HepG2 (cell line): ENCODE results near the gene HIVEP2. TPM values are rescaled to one million over a fixed set of nuclear protein-coding genes. Genes with fewer than 3 reads are reported as not detected.

Experiments
- CBX2 ChIP-seq, 2 experiments: fragments of 200-600 bp in 1 of 2; sonication (generic); formaldehyde crosslinking in 1 of 2; IDR thresholded peaks; 2 replicates each; pipeline versions ENCODE4 v1.7.0 to v1.8.1; 2018 to 2022; ENCODE audit warnings: low read depth in 2 of 2, low read length in 1 of 2, mild to moderate bottlenecking in 1 of 2, missing genetic modification reagents in 1 of 2
- CERS6 ChIP-seq: sonication (generic); formaldehyde crosslinking; IDR thresholded peaks from 2 replicates; pipeline ENCODE4 v1.5.0; 2020; ENCODE audit warnings: missing genetic modification reagents
- CHCHD3 ChIP-seq: sonication (generic); formaldehyde crosslinking; IDR thresholded peaks from 2 replicates; pipeline ENCODE4 v1.8.0; 2022; ENCODE audit warnings: mild to moderate bottlenecking, missing genetic modification reagents, moderate library complexity
- HMG20A ChIP-seq: IDR thresholded peaks from 2 replicates; pipeline ENCODE4 v1.6.1; 2016; ENCODE audit warnings: borderline replicate concordance
- MEIS1 ChIP-seq: sonication (generic); formaldehyde crosslinking; IDR thresholded peaks from 2 replicates; pipeline ENCODE4 v1.9.0; 2021; ENCODE audit warnings: mild to moderate bottlenecking, missing genetic modification reagents, moderate library complexity, borderline replicate concordance
- MTF1 ChIP-seq: sonication (generic); formaldehyde crosslinking; IDR thresholded peaks from 2 replicates; pipeline ENCODE4 v1.5.0; 2020; ENCODE audit warnings: missing genetic modification reagents
- RFXANK ChIP-seq: IDR thresholded peaks from 2 replicates; pipeline ENCODE4 v1.6.1; 2016
- SMARCC2 ChIP-seq: fragments of 450-650 bp; IDR thresholded peaks from 2 replicates; pipeline ENCODE4 v1.6.1; 2017; ENCODE audit warnings: antibody characterized with exemption, mild to moderate bottlenecking
- TBX3 ChIP-seq: fragments of 450-650 bp; IDR thresholded peaks from 2 replicates; pipeline ENCODE4 v1.6.1; 2017; ENCODE audit warnings: antibody characterized with exemption, mild to moderate bottlenecking, inconsistent platforms, borderline replicate concordance
- ZBTB21 ChIP-seq: sonication (generic); formaldehyde crosslinking; IDR thresholded peaks from 2 replicates; pipeline ENCODE4 v1.4.0; 2020; ENCODE audit warnings: missing genetic modification reagents
- ZNF407 ChIP-seq: sonication (generic); formaldehyde crosslinking; IDR thresholded peaks from one replicate; pipeline ENCODE4 v1.5.1; 2020; ENCODE audit warnings: mild to moderate bottlenecking, missing genetic modification reagents; ENCODE audit errors: not compliant biosample characterization
- ZNF598 ChIP-seq: sonication (generic); formaldehyde crosslinking; IDR thresholded peaks from 2 replicates; pipeline ENCODE4 v1.5.1; 2020; ENCODE audit warnings: mild to moderate bottlenecking, missing genetic modification reagents, borderline replicate concordance
- ZNF607 ChIP-seq: sonication (generic); formaldehyde crosslinking; IDR thresholded peaks from 2 replicates; pipeline ENCODE4 v1.5.1; 2020; ENCODE audit warnings: missing genetic modification reagents, mild to moderate bottlenecking, borderline replicate concordance
- ZNF616 ChIP-seq: sonication (generic); formaldehyde crosslinking; IDR thresholded peaks from 2 replicates; pipeline ENCODE4 v1.5.0; 2020; ENCODE audit warnings: low read depth, mild to moderate bottlenecking, missing genetic modification reagents
- ZNF839 ChIP-seq: sonication (generic); formaldehyde crosslinking; IDR thresholded peaks from 2 replicates; pipeline ENCODE4 v1.4.0; 2020; ENCODE audit warnings: missing genetic modification reagents, mild to moderate bottlenecking, borderline replicate concordance
- polyA plus RNA-seq, 8 experiments: library from polyadenylated mRNA; depleted of rRNA in 3 of 8; stranded (reverse) in 7 of 8; unstranded in 1 of 8; fragments of >200 nt; fragmentation: Illumina TruSeq in 4 of 8; extraction: Trizol in 4 of 8; gene quantifications; 2 replicates each; pipeline versions ENCODE4 v1.2.1 to v1.2.3, GENCODE V29; 2011 to 2016; ENCODE audit warnings: low read depth in 4 of 8, missing spikeins in 1 of 8, mixed read lengths in 1 of 8; ENCODE audit not compliant: insufficient read depth in 1 of 8
- total RNA-seq, 5 experiments: library from RNA; depleted of rRNA; stranded (reverse); fragments of >200 nt; fragmentation: Illumina TruSeq; extraction: Trizol; gene quantifications; 2 replicates each; pipeline ENCODE4 v1.2.3, GENCODE V29; 2016; ENCODE audit warnings: low read depth in 1 of 5
- TF ChIP-seq, protein P1 (sequence below): sonication (generic); formaldehyde crosslinking; IDR thresholded peaks from 2 replicates; pipeline ENCODE4 v1.4.0; 2020; ENCODE audit warnings: missing genetic modification reagents, borderline replicate concordance

HIVEP2 gene
- total and polyA plus RNA-seq, 2 of the 13 experiments (the other 11 are each of a cell fraction or from before 2014, with no cell fraction given), result 3.4 to 12.9 TPM

GRCh38 chr6:142926494-142927270 lies 18.3 kb downstream of the HIVEP2 start (continued):
- TF ChIP-seq CERS6 (CRISPR knock-in tag), result 0 out of 2 replicates have a peak, but pooled peaks have one; percentile 70
- TF ChIP-seq ZNF607, result peak; percentile 96
- TF ChIP-seq SMARCC2, result no peak; the same call in 1 of the 2 replicates
- TF ChIP-seq ZBTB21 (CRISPR knock-in tag), result peak; percentile 83
- TF ChIP-seq, protein P1, sequence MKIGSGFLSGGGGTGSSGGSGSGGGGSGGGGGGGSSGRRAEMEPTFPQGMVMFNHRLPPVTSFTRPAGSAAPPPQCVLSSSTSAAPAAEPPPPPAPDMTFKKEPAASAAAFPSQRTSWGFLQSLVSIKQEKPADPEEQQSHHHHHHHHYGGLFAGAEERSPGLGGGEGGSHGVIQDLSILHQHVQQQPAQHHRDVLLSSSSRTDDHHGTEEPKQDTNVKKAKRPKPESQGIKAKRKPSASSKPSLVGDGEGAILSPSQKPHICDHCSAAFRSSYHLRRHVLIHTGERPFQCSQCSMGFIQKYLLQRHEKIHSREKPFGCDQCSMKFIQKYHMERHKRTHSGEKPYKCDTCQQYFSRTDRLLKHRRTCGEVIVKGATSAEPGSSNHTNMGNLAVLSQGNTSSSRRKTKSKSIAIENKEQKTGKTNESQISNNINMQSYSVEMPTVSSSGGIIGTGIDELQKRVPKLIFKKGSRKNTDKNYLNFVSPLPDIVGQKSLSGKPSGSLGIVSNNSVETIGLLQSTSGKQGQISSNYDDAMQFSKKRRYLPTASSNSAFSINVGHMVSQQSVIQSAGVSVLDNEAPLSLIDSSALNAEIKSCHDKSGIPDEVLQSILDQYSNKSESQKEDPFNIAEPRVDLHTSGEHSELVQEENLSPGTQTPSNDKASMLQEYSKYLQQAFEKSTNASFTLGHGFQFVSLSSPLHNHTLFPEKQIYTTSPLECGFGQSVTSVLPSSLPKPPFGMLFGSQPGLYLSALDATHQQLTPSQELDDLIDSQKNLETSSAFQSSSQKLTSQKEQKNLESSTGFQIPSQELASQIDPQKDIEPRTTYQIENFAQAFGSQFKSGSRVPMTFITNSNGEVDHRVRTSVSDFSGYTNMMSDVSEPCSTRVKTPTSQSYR, result peak; percentile 74
- TF ChIP-seq ZNF407 (CRISPR knock-in tag), result peak; percentile 94
- TF ChIP-seq HMG20A (CRISPR knock-in tag), result no peak
- peak; percentile 52; the same call in 1 of the 2 replicates for TF ChIP-seq MEIS1 (CRISPR knock-in tag)
- peak; percentile 68 for TF ChIP-seq MTF1 (CRISPR knock-in tag)
- no peak for TF ChIP-seq RFXANK (CRISPR knock-in tag)
- no peak for TF ChIP-seq CBX2 (IDR thresholded peaks at IDR 0.05; ENCODE audit: low read depth, low read length)
- peak; percentile 79; the same call in 1 of the 2 replicates for TF ChIP-seq CBX2 (CRISPR knock-in tag; IDR thresholded peaks at IDR 0.05; ENCODE audit: low read depth)
- TF ChIP-seq CHCHD3 (CRISPR knock-in tag), result no peak
- TF ChIP-seq TBX3, result no peak
- TF ChIP-seq ZNF598 (CRISPR knock-in tag), result peak; percentile 99; the same call in 1 of the 2 replicates
- peak; percentile 43; the same call in 1 of the 2 replicates for TF ChIP-seq ZNF839 (CRISPR knock-in tag)
- 0 out of 2 replicates have a peak, but pooled peaks have one; percentile 53 for TF ChIP-seq ZNF616
